Hematopoietic multipotent progenitor cell treated with erythropoietin and hydrocortisone succinate and interleukin-3 and kit ligand, for 6 days (in vitro differentiated cells): ENCODE data around the gene POLR3C.

ENCODE experiments used
- DNase-seq: peaks from one replicate; pipeline ENCODE4 v3.0.0-alpha.2; 2015

Gene POLR3C

DNA sequence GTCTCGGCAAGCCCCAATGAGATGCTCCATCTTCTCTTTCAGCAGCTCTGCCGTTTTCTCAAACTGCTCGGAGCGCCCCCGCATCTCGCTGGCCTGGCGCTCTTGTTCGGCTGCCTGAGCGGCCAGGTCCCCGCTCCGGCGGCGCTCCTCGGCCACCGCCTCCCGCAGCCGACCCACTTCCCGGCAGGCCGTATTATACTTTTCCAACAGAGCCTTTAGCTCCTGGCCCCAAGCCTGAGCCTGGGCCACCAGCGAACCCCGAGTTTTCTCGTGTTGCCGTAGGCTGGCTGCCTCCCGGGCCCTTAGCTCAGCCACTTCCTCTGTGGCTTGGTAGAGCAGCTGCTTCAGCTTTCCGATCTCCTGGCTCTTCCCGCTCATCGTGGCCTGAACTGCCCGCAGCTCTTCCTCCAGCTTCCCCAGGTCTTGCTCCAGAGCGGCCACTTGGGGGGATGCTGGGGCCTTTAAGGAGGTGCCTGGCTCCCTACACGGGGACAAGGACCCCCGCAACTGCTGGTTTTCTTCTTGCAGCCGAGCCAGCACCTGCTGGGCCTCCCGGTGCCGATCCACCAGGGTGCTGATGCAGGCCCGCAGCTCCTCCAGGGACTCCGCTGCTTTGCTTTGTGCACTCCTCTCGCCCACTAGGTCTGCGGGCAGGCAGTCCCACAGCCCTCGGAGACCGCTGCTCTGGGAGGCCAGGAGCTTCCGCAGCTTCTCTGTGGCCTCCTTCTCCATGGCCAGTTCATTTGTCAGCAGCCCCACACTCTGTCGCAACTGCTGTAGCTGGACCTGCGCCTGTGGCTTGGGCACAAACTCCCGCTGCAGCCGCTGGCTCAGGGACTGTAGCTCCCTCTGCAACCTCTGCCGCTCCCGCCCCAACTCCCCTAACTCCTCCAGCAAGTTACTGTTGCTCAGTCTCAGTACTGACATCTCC, 48.3 kb downstream of the POLR3C start:
- peak; percentile 67 for DNase-seq

DNA sequence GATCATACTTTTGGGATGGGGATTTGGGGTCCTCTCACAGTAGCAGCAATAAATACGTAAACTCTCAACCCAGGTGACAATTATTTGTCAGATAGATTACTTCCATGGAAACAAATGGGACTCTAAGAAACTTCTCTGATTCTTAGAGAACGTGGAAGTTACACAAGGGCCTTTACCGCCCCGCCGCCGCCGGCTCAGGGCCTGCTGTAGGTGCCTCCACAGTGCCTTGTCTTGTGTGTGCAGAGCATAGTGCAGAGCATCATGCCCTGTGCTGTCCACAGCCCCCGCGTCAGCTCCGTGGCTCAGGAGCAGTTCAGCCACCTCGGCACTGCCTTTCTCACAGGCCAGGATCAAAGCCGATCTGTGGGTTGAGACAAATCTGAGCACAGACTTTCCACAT, 50.6 kb downstream of the POLR3C start:
- DNase-seq = no peak

DNA sequence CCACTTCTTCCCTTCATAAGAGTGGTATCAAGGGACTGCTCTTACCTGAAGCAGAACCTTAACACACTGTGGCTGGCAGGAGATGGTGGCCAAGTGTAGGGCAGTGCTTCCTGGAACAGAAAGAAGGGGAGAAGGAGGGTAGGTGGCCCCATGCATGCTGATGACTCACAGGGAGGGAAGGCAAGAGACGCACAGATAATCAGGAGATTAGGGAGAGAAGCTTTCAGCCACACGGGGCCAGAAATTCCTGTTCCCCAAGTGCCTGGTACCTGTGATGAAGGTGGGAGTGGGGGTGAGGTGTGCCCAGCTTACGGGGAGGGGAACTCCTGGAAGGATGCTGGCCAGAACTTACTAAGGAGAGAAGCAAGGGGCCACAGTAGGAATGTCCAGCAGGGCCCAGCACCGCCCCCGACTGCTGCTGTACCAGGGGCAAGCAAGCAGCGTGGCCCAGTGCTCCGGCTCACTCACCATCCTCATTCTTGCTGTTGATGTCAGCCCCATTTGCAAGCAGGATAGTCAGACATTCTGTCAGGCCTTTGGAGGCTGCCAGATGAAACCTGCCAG, 54.0 kb downstream of the POLR3C start:
- no peak for DNase-seq

DNA sequence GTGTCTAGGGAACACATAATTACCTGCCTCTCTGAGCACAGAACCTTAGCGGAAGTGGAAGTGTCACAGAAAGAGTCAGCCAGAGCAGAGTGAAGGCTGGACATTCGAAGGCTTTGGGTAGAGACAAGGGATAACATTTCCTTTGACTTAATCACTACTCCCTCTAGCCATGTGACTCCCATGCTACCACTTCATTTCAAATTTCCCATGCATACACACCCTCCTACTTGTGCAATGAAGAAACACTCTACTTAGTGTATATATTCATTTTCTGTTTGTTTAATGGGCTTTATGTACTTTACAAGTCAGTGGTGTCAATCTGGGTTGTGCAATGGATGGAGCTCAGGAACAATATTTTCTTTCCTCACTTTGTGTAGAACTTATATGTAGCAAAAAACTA, 54.7 kb downstream of the POLR3C start:
- DNase-seq = no peak

DNA sequence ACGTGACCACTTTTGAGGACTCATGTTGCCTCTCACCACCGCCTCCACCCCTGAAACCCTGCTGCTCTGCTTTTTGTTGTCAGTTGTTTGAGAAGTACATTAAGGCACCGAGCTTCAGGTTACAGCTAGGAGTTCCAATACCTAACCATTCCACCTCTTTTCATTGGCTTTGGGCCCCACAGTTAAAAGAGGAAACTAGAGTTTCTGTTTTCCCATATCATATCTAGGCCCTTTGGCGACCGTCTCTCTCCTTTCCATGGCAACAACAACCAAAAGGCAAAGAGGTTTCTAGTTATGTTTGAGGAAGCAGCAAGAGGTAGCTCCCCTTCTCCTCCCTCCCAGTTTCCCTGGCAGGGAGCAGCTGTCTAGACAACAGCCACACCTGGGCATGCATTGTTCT, 55.8 kb downstream of the POLR3C start:
- peak; percentile 49 for DNase-seq

DNA sequence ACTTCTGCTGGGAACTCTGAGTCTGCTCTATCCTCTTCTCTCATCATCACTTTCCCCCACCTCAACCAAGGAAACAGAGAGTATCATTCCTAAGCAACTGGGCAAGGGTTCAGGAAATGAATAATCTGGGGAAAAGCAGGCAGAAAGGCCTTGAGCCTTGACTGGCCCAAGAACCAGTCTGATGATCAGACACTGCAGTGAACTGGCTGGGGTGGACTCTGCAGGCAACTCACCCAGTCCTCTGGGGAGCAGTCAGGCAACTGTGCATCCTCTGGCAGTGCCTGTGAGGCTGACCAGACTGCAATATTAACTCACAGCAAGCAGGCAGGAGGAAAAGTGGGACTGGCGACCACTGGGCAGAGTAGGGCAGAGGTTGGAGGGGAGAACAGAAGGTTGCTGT, 60.7 kb downstream of the POLR3C start:
- no peak for DNase-seq

DNA sequence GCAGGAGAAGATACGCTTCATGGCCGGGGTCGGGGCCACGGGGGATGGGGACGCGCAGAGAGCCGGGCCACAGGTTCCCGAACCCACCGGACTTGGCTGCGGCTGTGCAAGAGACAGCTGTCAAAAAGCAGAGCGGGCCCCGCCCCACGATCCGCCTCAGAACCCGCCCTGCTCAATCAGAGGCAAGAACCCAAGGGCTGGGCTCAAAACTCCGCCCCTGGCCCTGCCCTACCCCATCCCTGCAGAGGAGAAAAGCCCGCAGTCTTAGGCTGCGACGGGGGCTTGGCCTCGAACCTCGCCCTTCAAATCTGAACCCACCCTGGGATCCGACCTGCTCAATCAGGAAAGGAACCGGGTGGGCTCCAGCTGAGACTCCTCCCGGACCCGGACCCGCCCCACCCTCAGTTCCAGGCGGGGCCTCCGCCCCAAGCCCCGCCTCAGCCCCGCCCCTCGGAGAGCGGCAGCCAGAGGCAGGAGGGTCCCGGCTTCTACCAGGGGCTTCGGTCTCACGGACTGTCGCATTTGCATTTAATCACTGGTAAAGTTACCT, 61.8 kb downstream of the POLR3C start, which contains the start of gene ANKRD35:
ANKRD35 (minus strand) TSS at position 129 of the 550 bp plus-strand sequence; CDS start at position 21, 108 bp downstream.
- DNase-seq = peak; percentile 94

DNA sequence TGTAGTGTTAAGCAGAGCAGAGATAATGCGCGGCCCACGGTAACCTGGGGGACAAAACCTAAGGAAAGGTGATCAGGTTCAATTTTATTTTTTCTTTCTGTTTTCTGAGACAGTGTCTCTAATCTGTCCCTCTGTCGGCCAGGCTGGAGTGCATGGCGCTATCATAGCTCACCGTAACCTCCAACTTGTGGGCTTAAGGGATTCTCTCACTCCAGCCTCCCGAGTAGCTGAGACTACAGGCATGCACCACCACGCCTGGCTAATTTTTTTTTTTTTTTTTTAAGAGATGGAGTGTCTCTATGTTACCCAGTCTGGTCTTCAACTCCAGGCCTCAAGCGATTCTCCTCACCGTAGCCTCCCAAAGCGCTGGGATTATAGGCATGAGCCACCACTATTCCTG, 62.4 kb downstream of the POLR3C start:
- DNase-seq = no peak

DNA sequence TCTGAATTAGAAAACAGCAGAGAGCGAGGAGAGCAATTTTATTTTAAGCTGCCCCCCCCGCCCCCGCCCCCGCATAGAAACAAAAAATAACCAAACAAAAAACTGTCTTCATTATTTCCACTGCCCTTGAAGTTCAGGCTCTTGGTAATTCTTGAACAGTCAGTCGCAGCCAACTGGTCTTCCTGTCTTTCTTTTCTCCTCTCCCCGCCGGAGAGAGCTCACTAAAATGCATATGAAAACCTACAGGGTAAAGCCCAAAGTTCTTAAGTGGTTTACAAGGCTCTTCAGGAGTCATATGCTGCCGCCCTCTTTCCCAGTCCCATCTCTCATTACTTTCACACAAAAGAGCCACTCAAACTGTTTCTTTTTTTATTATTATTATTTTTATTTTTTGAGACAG, 62.8 kb downstream of the POLR3C start:
- DNase-seq = no peak

DNA sequence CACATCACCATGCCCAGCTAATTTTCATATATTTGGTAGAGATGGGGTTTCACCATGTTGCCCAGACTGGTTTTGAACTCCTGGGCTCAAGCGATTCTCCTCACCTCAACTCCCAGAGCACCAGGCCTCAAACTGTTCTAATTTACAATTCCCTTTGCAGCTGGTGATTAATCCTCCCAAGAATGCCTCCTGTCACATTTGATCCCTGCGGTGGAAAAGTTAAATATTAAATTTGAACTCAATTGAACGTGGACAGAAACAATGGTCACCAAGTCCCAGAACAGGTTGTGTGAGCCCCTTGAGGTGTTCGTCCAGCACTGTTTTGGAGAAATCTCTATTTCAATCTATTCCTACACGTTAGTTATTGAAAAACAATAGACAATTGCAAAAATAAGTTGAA, 63.6 kb downstream of the POLR3C start:
- no peak for DNase-seq

DNA sequence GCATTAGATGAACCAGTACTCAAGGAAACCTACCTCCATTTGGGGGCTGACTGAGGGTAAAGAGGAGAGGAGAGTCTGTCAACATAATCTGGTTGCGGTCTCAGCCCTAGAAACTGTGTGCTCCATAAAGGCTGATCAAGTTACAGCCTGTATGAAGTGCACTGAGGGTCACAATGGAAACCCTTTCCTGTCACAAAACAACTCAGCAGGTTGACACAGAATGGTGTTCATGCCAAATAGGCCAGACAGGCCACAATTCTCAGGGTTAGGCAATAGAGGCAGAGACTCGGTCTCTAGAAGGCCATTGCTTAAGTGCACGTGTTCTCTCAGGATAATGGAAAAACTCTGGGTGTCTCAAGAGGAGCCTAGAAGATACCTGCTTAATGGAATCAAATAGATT, 65.7 kb downstream of the POLR3C start:
- no peak for DNase-seq

DNA sequence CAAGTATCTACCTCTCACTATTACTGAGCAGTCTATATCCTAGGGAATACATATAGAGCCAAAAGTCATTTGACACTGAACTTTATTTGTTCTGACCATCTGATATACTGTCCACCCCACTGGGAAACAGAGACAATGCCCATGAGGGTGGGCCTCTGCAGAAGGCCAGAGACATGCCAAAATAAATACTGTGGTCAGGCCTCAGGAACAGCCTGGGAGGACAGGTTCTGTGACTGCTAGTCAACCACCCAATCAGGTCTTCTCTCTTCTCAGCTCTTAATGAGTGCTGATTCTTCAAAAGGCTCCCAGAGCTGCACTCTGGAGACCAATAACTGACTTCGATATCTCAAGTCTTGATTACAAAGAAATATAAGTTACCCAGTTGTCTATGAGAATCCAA, 67.1 kb downstream of the POLR3C start:
- DNase-seq = no peak

DNA sequence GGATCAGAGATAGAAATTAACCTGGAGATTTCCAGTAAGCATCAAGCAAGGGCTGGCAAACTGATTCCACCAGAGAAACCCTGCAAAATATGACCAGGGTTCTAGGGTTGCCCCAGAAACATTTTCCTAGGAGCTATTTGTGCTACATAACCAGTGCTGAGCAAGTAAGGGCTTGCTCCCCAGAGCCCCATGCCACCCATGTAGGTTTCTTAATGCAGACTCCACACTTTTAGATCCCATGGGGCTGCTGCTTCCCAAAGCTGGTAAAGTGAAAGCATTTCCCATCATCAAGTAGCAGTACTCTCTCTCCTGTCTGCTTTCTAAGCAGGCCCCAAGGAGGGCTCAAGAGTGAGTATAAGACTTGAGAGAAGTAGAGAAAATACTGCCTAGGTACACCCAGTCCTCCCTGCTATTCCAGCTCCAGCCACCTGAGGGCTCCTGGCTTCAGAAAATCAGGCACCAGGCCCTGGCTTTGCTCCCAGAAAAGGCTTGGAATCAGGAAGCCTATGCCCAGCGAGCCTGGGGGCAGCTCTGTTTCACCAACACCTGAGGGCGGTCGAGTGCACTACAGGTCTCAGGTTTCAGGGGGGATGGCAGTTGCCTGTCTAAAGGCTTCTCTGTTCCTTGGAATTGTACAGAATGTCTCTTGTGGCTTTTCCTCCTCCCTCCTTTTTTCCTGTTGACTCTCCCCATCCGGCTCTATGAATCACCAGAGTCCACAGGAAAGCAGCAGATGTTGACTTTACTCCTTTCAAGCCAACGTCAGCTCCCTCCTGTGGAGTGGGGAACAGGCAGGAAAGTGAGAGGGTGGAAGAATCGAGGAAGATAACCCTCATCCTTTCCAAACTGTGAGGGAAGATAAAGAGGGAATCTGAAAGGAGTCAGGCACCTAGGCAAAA, 67.8 kb downstream of the POLR3C start:
- peak; percentile 84 for DNase-seq

DNA sequence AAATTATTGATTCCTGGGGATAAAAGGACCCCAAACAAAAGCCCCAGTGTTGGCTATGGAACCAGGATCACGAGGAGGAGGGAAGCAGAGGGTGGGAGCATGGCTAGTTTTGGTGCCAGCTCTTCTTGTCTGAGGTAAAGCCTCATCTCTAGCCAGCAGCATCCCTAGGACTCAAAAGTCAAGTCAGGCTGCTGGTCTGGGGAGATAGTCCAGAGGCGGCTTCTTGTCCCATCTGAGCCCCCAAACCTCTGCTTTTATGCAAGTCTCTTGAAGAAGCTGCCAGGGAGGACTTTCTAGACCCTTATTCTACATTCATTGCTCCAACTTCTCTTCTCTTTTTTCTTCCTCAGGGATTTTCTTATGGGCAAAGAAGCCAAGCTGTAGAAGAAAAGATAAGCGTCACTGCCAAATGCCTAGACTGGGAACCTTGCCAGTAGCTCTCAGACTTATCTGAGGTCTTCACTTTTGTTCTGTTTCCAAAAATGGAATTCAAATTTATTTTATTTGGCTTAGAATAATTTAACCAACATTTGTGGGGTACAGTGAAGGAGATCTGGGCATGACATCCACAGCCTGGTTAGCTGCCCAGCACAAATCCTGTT, 68.6 kb downstream of the POLR3C start:
- DNase-seq = peak; percentile 93

DNA sequence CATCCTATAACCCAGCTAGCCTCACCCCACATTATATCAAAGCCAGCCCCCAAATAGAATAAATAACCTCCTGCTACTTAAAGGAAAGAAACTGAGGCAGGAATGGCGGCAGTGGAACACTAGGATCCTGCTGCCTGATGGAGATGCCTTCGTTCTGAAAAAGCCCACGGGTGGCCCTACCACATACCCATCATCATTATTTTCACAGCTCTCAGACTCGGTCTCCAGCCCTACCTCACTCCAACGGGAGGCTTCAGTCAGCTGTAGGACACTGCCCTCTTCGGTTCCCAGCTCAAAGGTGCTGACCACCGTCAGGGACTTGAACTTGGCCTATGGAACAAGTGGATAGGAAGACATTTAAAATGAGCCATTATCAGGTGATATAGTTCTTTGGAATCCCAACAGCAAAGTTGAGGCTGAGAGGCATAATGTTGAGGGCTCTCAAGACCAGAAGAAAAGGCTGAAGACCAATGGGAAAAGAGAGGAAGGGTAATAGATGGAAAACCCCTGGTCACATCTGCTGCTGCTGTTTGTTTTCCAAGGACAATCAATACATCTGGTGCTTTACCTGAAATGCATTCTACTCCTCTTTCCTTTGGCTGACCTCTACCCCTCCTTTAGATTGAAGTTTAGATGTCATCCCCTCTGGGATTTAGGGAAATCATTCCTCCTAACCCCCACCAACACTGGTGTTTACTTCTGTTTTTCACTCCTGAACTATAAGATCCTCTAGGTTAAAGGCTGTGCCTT, 69.5 kb downstream of the POLR3C start:
- DNase-seq = no peak
